Amniotic epithelial cell (primary cell): ENCODE measurements around the gene C9.
"Not testable (repeated sequence)": the region's sequence is repeated elsewhere in the genome, so short reads cannot be mapped to it uniquely, and the experiment has no call there.

Source experiments
- DNase-seq: peaks from one replicate; pipeline ENCODE4 v3.0.0-alpha.2; 2010; ENCODE audit warnings: low read depth

C9 gene

GRCh38 chr5:39371367-39371635 lies 7.0 kb upstream of the C9 start:
- DNase-seq, result no peak

DNA sequence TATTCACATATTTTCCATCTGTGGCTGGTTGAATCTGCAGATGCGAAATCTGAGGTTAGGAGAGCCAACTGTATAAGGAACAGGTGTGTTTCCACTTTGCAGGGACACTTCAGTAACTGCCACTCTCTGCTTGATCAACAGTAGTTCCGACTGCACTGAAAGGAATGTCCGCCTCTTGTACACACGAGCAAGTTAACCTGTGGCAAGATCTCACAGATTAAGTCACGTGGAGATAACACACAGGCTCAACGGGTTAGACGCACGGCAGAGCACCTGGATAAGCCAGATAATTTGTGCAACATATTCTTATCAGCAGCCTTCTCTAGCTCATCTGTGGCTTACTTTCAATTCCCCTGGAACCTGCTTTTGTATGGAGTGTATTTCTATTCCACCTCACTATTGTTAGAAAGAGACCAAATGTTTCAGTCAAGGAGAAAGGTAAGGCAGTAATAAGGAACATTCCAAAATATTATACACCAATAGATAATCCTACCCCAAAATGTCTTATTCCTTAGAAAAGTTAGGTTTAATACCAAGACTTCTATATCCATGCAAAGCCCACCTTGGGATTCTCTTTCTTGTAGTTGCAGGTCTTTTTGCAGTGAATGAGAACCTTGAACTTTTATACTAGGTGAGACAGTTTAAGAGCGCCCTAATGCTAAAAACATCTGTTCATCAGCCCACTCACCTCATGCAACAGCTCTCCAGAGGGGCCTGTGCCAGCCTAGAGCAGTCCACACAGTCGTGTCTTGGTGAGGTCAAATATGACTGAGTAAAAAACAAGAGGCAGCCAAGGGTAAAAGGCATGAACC lies 6.5 kb upstream of the C9 start:
- DNase-seq, result no peak

- DNase-seq, result no peak
Observed at GRCh38 chr5:39369123-39369815, 5.0 kb upstream of the C9 start.

- no peak for DNase-seq
Observed at GRCh38 chr5:39368116-39368515, 3.8 kb upstream of the C9 start.

- no peak for DNase-seq
Observed at GRCh38 chr5:39367711-39368110, 3.4 kb upstream of the C9 start.

DNA sequence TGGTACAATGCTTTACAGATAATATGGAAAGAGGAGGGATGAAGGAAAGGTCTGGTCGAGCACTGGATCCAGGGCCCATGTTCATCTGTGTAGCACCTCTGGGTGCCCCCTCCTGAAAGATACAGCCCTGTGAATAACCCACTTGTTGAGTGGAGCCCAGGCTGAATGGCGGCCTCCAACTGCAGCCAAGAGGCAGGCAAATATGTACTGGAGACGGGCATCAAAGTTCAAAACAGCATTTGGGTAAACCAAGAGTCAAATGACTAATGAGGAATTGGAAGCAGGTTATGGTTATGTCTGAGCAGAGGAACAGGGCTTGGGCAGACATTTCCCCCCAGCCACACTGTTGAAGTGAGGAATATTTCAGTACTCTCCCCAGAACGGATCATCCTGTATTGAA lies 1.1 kb downstream of the C9 start:
- no peak for DNase-seq

GRCh38 chr5:39362646-39363045 lies 1.6 kb downstream of the C9 start:
- DNase-seq, result no peak

GRCh38 chr5:39361306-39361705 lies 3.0 kb downstream of the C9 start:
- DNase-seq, result no peak

DNA sequence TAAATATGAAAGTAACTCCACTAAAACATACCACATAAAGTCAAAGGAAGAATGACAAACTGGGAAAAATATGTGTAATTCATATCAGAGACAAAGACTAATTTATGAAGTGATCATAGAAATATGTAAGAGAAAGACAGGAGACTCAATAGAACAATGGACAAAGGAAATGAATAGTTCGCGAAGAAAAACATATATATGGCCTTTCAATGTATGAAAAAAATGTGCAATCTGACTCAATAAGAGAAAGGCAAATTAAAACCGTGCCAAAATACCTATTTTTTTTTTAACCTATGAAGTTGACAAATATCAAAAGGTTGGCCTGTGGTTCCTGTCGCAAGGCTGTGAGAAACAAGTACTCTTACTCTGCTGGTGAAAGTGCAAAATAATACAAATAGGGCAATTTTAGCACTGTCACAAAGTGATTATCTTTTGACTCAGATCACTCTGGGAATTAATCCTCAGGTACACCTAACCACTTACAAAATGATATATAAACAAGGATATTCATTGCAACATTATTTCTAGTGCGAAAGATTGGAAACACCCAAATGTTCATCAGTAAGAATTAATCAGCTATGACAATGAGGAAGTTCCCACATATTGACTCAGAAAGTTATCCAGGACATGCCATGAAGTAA lies 3.7 kb downstream of the C9 start:
- DNase-seq, result no peak

- DNase-seq, result no peak
Observed at GRCh38 chr5:39356263-39356662, 8.0 kb downstream of the C9 start.

- DNase-seq, result no peak
Observed at GRCh38 chr5:39355324-39355723, 9.0 kb downstream of the C9 start.

DNA sequence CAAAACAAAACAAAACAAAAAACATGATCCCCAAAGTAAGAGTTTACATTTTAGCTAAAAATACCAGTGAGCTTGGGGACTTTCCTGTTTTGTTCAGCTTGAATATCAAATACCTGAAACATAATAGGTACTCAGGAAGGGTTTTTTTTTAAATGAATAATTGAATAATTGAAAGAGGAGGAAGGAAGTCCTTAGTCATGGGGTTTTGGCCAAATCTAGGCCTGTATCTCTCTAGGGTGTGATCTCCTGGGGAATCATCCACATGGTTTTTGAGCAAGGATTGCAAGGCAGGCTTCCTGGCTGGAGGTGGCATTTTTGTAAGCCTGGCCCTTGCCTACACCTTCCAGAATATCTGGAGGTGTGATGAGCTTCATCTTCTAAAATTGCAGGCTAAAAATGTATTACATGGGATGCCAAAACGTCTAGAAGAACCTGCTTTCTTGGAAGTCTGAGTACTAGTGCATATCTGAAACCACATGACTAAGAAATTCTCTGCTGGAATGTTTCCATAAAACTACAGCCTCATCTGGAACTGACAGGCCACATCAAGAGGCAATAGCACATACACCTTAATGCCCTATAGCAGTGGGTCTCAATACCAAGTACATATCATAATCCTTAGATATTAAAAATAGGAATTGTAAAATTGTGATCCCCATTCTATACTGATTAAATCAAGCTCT lies 10.4 kb downstream of the C9 start:
- DNase-seq, result no peak

GRCh38 chr5:39352951-39353350 lies 11.3 kb downstream of the C9 start:
- no peak for DNase-seq

DNA sequence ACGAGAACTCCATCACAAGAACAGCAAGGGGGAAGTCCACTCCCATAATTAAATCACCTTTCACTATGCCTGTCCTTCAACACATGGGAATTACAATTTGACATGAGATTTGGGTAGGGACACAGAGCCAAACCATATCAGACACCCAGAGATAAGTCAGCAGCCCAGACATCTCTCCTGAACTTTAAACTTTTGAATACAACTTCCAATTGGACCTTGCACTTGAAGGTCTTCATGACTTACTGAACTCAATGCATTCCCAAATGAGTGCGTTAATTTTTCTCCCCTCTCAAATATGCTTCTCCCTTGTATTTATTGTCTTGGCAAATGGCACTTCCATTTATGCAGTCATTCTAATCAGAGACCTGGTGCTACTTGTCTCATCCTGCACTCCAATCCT lies 12.1 kb downstream of the C9 start:
- DNase-seq, result no peak

- no peak for DNase-seq
Observed at GRCh38 chr5:39349484-39349883, 14.8 kb downstream of the C9 start.

DNA sequence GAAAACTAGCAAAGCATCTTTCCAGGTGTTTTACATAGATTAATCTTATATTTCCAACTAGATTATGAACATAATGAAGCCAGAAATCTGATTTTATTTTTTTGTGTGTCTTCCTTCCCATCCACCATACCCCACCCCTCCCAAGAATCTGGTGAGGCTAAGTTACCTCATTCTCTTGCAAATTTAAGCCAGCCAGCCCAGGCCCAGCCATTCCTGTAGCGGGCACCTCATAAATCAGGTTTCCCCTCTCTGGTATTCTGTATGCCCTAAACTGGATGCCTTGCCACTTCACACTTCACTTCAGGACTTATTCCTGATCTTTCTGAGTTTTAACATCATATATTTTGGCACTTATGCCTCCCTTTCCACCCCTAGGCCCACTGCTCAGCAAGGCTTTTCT lies 21.8 kb downstream of the C9 start:
- no peak for DNase-seq

DNA sequence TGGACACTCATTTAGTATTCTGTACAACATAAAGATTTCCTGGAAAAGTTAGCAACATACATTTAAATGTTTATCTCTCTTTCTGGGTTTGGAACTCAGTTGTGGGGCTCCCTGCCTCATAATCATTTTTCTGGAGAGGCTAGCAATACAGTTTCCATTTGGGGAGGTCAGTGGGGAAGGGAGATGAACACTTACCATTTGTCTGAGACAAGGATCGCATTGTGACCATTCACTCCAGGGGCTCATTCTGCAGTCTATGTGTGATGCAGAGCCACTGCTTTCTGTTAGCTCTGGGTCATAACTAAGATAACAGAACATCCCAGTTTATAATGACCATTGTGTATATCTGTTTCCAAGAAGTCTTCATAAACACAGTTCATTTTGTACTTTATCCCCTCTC lies 22.4 kb downstream of the C9 start:
- DNase-seq, result no peak

DNA sequence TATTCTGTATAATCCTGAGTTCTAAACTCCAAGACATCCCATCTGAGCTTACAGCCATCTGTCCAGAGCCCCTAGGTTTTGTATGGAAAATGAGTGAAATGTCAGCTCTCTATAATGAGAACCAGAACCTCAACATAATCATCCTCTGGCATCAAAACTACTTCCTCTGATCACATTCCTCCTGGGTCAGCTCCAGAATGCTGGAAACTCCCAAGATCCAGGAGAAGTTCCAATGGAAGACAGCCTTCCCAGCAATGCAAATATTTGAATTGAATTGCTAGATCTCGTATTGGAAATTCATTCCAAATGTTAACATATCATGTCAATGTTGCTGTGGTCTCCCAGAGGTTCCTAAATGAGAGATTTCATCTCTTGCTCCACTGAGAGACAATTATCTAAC lies 23.8 kb downstream of the C9 start:
- no peak for DNase-seq

GRCh38 chr5:39337252-39337915 lies 26.9 kb downstream of the C9 start:
- no peak for DNase-seq

GRCh38 chr5:39334296-39334695 lies 30.0 kb downstream of the C9 start:
- DNase-seq, result not testable (repeated sequence)

GRCh38 chr5:39333104-39333503 lies 31.2 kb downstream of the C9 start:
- no peak for DNase-seq

GRCh38 chr5:39331861-39332381 lies 32.4 kb downstream of the C9 start:
- no peak for DNase-seq
